DND-41 (cell line): Measurements from ENCODE around the gene HOXA13.
A peak's percentile ranks its signal among the peaks of the same experiment; 100 is the strongest.

ENCODE experiments used
- ATAC-seq: fragments of 200-7000 bp; cut with Tn5 transposase; 3 replicates; pipeline ENCODE4 v1.9.1; 2021; ENCODE audit warnings: low read depth; ENCODE audit not compliant: insufficient read depth
- DNase-seq: peaks from one replicate; pipeline ENCODE4 v3.0.0-alpha.2; 2020
- H2AFZ ChIP-seq: 2 replicates; pipeline ENCODE4 v1.6.0; 2012; ENCODE audit warnings: low read depth, low read length
- H3K27ac ChIP-seq: 2 replicates; pipeline ENCODE4 v1.5.1; 2012; ENCODE audit warnings: low read length, inconsistent platforms
- H3K27me3 ChIP-seq: fragments of 200-600 bp; sonication (generic); 2 replicates; pipeline ENCODE4 v1.6.0; 2012; ENCODE audit warnings: low read length, mild to moderate bottlenecking, inconsistent platforms; ENCODE audit not compliant: insufficient read depth, poor library complexity
- H3K36me3 ChIP-seq: 2 replicates; pipeline ENCODE4 v1.5.1; 2012; ENCODE audit warnings: low read length, inconsistent platforms; ENCODE audit not compliant: insufficient read depth
- H3K4me1 ChIP-seq: 2 replicates; pipeline ENCODE4 v1.5.1; 2012; ENCODE audit warnings: mild to moderate bottlenecking, low read length; ENCODE audit not compliant: insufficient read depth
- H3K4me2 ChIP-seq: 2 replicates; pipeline ENCODE4 v1.6.0; 2012; ENCODE audit warnings: mild to moderate bottlenecking, moderate library complexity, low read length, inconsistent platforms; ENCODE audit not compliant: insufficient read depth
- H3K4me3 ChIP-seq, 2 experiments: fragments of 200-600 bp in 1 of 2; shearing (Covaris generic) in 1 of 2; 2 replicates each; pipeline ENCODE4 v1.5.1; 2012 to 2016; ENCODE audit warnings: inconsistent platforms in 2 of 2, low read length in 2 of 2, mild to moderate bottlenecking in 2 of 2, low read depth in 1 of 2, moderate library complexity in 1 of 2
- H3K79me2 ChIP-seq: 2 replicates; pipeline ENCODE4 v1.6.0; 2012; ENCODE audit warnings: low read length, inconsistent platforms; ENCODE audit not compliant: insufficient read depth
- H3K9ac ChIP-seq: 2 replicates; pipeline ENCODE4 v1.6.0; 2012; ENCODE audit warnings: low read depth, mild to moderate bottlenecking, inconsistent platforms, low read length, moderate library complexity
- H3K9me3 ChIP-seq: 2 replicates; pipeline ENCODE4 v1.5.1; 2012; ENCODE audit warnings: low read length, moderate library complexity, mild to moderate bottlenecking, inconsistent platforms; ENCODE audit not compliant: insufficient read depth, severe bottlenecking
- H4K20me1 ChIP-seq: 2 replicates; pipeline ENCODE4 v1.6.0; 2012; ENCODE audit warnings: low read length; ENCODE audit not compliant: insufficient read depth
- CTCF ChIP-seq: IDR thresholded peaks from 2 replicates; pipeline ENCODE4 v1.5.1; 2012; ENCODE audit warnings: borderline replicate concordance, low read length, moderate library complexity, mild to moderate bottlenecking; ENCODE audit not compliant: poor library complexity, severe bottlenecking; ENCODE audit errors: extremely low read depth
- EZH2 ChIP-seq: IDR thresholded peaks from 3 replicates; pipeline ENCODE4 v1.6.1; 2012; ENCODE audit warnings: borderline replicate concordance, low read depth, mild to moderate bottlenecking, moderate library complexity, low read length, inconsistent platforms; ENCODE audit not compliant: severe bottlenecking

The HOXA13 gene

GRCh38 chr7:27163288-27164044 lies 36.4 kb downstream of the HOXA13 start:
- TF ChIP-seq CTCF (no peak), EZH2 (no peak)
- DNase-seq: no peak
- Histone ChIP-seq H3K9ac (no peak overlapping the region), H3K36me3 (no peaks in the 10 kb centered on the region), H3K4me1 (peaks cover 15% of the 10 kb centered on the region), H3K79me2 (no peaks in the 10 kb centered on the region), H3K4me3 (no peak overlapping the region), H3K9me3 (no peaks in the 10 kb centered on the region), H3K27me3 (no peaks in the 10 kb centered on the region), H3K27ac (no peak overlapping the region), H2AFZ (peak overlapping the region; percentile 16; the same call in 1 of the 2 replicates), H3K4me2 (no peak overlapping the region), H4K20me1 (no peaks in the 10 kb centered on the region)
- no peak for ATAC-seq

- no peak overlapping the region for H3K27ac ChIP-seq
Measured at GRCh38 chr7:27162561-27163287, 37.2 kb downstream of the HOXA13 start.

GRCh38 chr7:27161721-27162560 lies 38.0 kb downstream of the HOXA13 start:
- Histone ChIP-seq H3K4me2 (no peak overlapping the region), H3K27ac (no peak overlapping the region), H3K79me2 (no peaks in the 10 kb centered on the region), H3K4me1 (peaks cover 20% of the 10 kb centered on the region), H3K4me3 (no peak overlapping the region), H3K9me3 (no peaks in the 10 kb centered on the region), H3K27me3 (no peaks in the 10 kb centered on the region), H4K20me1 (no peaks in the 10 kb centered on the region), H2AFZ (peak overlapping the region; percentile 54; the same call in 1 of the 2 replicates), H3K9ac (no peak overlapping the region), H3K36me3 (no peaks in the 10 kb centered on the region)
- ATAC-seq (no peak), DNase-seq (no peak)
- TF ChIP-seq CTCF (no peak), EZH2 (no peak)

More at GRCh38 chr7:27162561-27163287, 37.2 kb downstream of the HOXA13 start:
- Histone ChIP-seq H3K4me1 (peaks cover 15% of the 10 kb centered on the region), H3K4me3 (no peak overlapping the region), H3K9me3 (no peaks in the 10 kb centered on the region), H3K79me2 (no peaks in the 10 kb centered on the region), H3K9ac (no peak overlapping the region), H3K4me2 (no peak overlapping the region), H4K20me1 (no peaks in the 10 kb centered on the region), H3K36me3 (no peaks in the 10 kb centered on the region), H3K27me3 (no peaks in the 10 kb centered on the region), H2AFZ (no peak overlapping the region)
- DNase-seq (no peak), ATAC-seq (no peak)
- TF ChIP-seq CTCF (no peak), EZH2 (no peak)
